Neutrophil (primary cell): ENCODE data around the gene SNAPIN.
A peak's percentile ranks its signal among the peaks of the same experiment; 100 is the strongest.

ENCODE experiments used
- H3K27ac ChIP-seq: fragments of 200-600 bp; sonication (generic); 2 replicates; pipeline ENCODE4 v1.5.1; 2016; ENCODE audit warnings: mild to moderate bottlenecking, moderate library complexity
- H3K27me3 ChIP-seq: fragments of 200-600 bp; sonication (generic); 2 replicates; pipeline ENCODE4 v1.6.0; 2016; ENCODE audit warnings: mild to moderate bottlenecking
- H3K36me3 ChIP-seq: fragments of 200-600 bp; sonication (generic); 2 replicates; pipeline ENCODE4 v1.5.1; 2017
- H3K4me1 ChIP-seq, 2 experiments: fragments of 200-600 bp in 1 of 2; sonication (generic) in 1 of 2; 1 replicate in 1 of 2; 2 replicates in 1 of 2; pipeline versions ENCODE4 v1.5.1 to v1.6.1; 2013 to 2016; ENCODE audit warnings: low read depth in 1 of 2, low read length in 1 of 2, mild to moderate bottlenecking in 1 of 2, moderate library complexity in 1 of 2; ENCODE audit not compliant: control insufficient read depth in 1 of 2, insufficient read depth in 1 of 2
- H3K4me3 ChIP-seq, 2 experiments: fragments of 200-600 bp in 1 of 2; sonication (generic) in 1 of 2; 1 replicate in 1 of 2; 2 replicates in 1 of 2; pipeline ENCODE4 v1.5.1; 2013 to 2016; ENCODE audit warnings: low read depth in 1 of 2, low read length in 1 of 2, mild to moderate bottlenecking in 1 of 2, moderate library complexity in 1 of 2
- H3K9me3 ChIP-seq: fragments of 200-600 bp; sonication (generic); 2 replicates; pipeline ENCODE4 v1.5.1; 2016
- TF ChIP-seq, protein P1 (sequence below): fragments of 200-600 bp; sonication (generic); IDR thresholded peaks from 2 replicates; pipeline ENCODE4 v1.5.1; 2016; ENCODE audit warnings: antibody characterized with exemption

The SNAPIN gene

DNA sequence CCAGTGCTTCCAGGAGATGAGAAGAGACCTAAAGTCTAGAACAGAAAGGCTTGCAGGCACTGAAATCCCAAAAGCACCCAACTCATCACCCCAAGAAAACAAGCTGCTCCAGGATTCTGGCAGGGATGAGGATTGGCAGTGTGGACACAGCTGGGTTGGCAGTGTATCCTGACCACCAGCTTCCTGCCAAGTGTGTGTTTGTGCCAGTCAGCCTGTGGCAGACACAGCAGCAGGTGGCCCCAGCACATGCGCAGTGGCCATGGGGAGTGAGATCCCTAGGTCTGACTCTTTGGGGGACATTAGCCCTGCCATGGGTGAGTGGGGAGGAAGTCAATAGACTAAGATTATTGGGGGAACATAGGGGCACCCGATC is 8.7 kb upstream of the SNAPIN start:
- no peak overlapping the region for H3K27ac ChIP-seq
- no peak overlapping the region for H3K4me3 ChIP-seq
- TF ChIP-seq, protein P1, sequence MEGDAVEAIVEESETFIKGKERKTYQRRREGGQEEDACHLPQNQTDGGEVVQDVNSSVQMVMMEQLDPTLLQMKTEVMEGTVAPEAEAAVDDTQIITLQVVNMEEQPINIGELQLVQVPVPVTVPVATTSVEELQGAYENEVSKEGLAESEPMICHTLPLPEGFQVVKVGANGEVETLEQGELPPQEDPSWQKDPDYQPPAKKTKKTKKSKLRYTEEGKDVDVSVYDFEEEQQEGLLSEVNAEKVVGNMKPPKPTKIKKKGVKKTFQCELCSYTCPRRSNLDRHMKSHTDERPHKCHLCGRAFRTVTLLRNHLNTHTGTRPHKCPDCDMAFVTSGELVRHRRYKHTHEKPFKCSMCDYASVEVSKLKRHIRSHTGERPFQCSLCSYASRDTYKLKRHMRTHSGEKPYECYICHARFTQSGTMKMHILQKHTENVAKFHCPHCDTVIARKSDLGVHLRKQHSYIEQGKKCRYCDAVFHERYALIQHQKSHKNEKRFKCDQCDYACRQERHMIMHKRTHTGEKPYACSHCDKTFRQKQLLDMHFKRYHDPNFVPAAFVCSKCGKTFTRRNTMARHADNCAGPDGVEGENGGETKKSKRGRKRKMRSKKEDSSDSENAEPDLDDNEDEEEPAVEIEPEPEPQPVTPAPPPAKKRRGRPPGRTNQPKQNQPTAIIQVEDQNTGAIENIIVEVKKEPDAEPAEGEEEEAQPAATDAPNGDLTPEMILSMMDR = no peak
- H3K27me3 ChIP-seq = no peaks in the 10 kb centered on the region
- H3K9me3 ChIP-seq = no peaks in the 10 kb centered on the region
- H3K4me1 ChIP-seq = peaks cover 24 to 27% of the 10 kb centered on the region in 2 experiments
- peaks cover 12% of the 10 kb centered on the region for H3K36me3 ChIP-seq

DNA sequence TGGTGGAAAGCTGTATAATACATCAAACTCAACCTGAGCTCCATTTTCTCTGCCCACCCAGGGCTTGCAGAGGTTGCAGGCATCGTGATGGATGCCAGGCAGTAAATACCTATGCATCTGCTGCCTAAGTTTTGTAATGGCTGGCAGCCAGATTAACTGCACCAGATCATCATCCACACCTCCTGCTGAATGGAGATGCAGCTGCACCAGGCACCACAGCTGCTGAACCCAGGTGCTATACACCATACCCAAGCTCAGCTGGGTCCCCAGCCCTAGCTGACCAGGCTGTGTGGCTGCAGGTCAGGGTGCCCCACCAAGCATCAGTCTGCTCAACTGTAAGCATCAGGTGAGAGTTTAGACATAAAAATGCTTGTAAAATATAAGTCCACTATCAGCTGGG is 6.7 kb upstream of the SNAPIN start:
- Histone ChIP-seq H3K4me1 (peaks cover 17 to 19% of the 10 kb centered on the region in 2 experiments), H3K27me3 (no peaks in the 10 kb centered on the region), H3K4me3 (no peak overlapping the region), H3K27ac (no peak overlapping the region), H3K36me3 (no peaks in the 10 kb centered on the region), H3K9me3 (no peaks in the 10 kb centered on the region)
- TF ChIP-seq, protein P1 = no peak

DNA sequence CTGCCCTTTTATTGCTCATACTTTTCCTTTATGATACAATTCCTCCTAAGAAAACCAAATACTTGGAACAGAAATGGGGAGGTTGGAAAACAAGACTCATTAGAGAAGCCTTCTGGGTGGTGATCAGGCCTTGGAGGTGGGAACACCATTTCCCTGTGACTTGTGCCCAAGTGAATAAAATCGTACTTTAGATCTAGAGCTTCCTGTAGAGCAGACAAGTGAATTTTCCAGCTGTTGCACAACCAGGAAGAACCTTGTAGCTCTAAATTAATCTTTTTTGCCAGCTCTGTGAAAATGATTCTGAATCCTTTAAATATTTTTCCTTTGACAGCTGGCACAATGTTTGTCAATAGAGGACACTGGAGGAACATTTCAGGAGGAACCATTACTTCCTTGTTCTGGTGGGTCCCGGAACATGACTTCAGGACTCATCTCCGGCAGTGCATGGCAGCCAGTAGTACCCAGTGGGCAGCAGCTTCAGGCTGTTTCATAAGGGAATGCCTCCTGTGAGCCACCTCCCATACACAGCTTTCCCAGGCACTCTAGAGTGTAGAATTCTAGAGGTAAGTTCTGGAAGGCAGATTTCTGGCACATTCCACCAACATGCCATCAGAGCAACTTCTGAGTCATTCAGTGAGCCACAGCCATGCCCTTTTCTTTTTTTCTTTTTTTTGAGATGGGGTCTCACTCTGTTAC is 5.5 kb upstream of the SNAPIN start:
- Histone ChIP-seq H3K36me3 (no peaks in the 10 kb centered on the region), H3K4me3 (peak overlapping the region in 1 of 2 experiments; percentile 37), H3K27ac (peak overlapping the region; percentile 53), H3K9me3 (no peaks in the 10 kb centered on the region), H3K4me1 (peaks cover 11 to 13% of the 10 kb centered on the region in 2 experiments), H3K27me3 (no peaks in the 10 kb centered on the region)
- TF ChIP-seq, protein P1 = no peak

DNA sequence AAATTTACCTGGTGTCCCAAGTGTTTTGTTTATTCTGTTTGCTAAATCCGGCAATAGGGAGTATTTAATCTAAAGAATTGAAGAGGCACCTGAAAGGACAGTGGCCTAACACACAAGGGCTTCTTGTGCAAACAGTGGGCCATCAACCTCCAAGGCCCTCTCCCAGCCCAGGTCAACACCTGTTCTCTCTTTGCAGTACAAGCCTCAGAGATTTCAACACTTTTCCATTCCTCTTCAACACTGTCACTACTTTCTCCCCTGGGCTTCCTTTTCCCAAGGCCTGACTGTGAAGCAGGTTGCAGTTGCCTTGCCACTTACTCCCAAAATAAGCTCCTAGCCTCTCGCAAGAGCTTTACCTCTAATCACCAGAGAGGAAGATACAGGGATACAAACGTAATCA is 3.2 kb upstream of the SNAPIN start:
- Histone ChIP-seq H3K4me3 (no peak overlapping the region), H3K27ac (no peak overlapping the region)
- TF ChIP-seq, protein P1 = no peak

DNA sequence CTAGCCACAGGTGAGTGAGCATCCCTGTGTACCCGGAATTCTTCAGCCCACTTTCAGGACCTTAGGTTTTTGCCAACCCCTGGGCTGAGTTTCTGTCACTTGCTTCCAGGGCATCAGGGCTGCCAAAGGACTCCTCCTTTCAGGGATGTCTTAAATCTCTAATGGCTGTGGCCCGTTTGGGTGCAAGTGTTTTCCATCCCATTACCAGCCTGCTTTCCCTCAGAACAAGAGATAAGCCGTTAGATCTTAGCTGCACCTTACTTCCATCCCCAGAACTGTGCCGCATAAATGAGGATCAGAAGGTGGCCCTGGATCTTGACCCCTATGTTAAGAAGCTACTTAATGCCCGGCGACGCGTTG is 652 bp downstream of the SNAPIN start:
- H3K4me3 ChIP-seq = peak overlapping the region; percentile 73 to 86

More for the DNA sequence above, 3.2 kb upstream of the SNAPIN start:
- Histone ChIP-seq H3K36me3 (no peaks in the 10 kb centered on the region), H3K27me3 (no peaks in the 10 kb centered on the region), H3K9me3 (no peaks in the 10 kb centered on the region), H3K4me1 (peaks cover 20 to 26% of the 10 kb centered on the region in 2 experiments)

More for the DNA sequence above, 652 bp downstream of the SNAPIN start:
- TF ChIP-seq, protein P1 = no peak
- no peaks in the 10 kb centered on the region for H3K9me3 ChIP-seq
- H3K27ac ChIP-seq = peak overlapping the region; percentile 93
- peaks cover 30% of the 10 kb centered on the region for H3K36me3 ChIP-seq
- no peaks in the 10 kb centered on the region for H3K27me3 ChIP-seq
- H3K4me1 ChIP-seq = peaks cover 9 to 16% of the 10 kb centered on the region in 2 experiments
